Gastrocnemius medialis (tissue), 4 donors: ENCODE results near the gene HBE1.

Source experiments
- CTCF ChIP-seq, 5 experiments: fragments of 450-650 bp in 3 of 5; fragments of 200-600 bp in 2 of 5; sonication (generic) in 2 of 5; IDR thresholded peaks in 4 of 5; conservative IDR thresholded peaks in 1 of 5; 1 replicate in 4 of 5; 2 replicates in 1 of 5; pipeline ENCODE4 v1.5.1; 2016 to 2019; ENCODE audit warnings: antibody characterized with exemption in 5 of 5, mild to moderate bottlenecking in 3 of 5, moderate library complexity in 3 of 5
- POLR2A ChIP-seq, 2 donors: fragments of 450-650 bp; IDR thresholded peaks; one replicate each; pipeline ENCODE4 v1.6.1; 2017; ENCODE audit warnings: antibody characterized with exemption in 2 of 2, mild to moderate bottlenecking in 2 of 2, moderate library complexity in 2 of 2

GRCh38 chr11:5266609-5267008 lies 3.1 kb downstream of the HBE1 start:
- no peak for TF ChIP-seq CTCF (IDR thresholded peaks at IDR 0.05 in 4 of 5, conservative IDR thresholded peaks at IDR 0.05 in 1 of 5)
- TF ChIP-seq POLR2A (IDR thresholded peaks at IDR 0.05): no peak
